WTC11 (cell line): ENCODE data around the gene CNDP2. TPM values are rescaled to one million over a fixed set of nuclear protein-coding genes. Genes with fewer than 3 reads are reported as not detected.
A peak's percentile ranks its signal among the peaks of the same experiment; 100 is the strongest.

Source experiments
- ATAC-seq: fragments of 200-7000 bp; cut with Tn5 transposase; 2 replicates; pipeline ENCODE4 v1.10.0; 2021; ENCODE audit warnings: mild to moderate bottlenecking, moderate library complexity
- Bru-seq: library from RNA; stranded (reverse); fragments of 400-500 nt; gene quantifications from one replicate; lab custom pipeline; 2021; lab: Mats Ljungman, UMichigan
- CTCF ChIA-PET: fragments of 300-600 bp; sonication (Branson Sonifier 250); formaldehyde crosslinking; loops from one replicate; lab custom pipeline; 2021; ENCODE audit warnings: antibody characterized with exemption; lab: Charles Lee
- POLR2A ChIA-PET: fragments of 350-600 bp; sonication (Branson Sonifier 250); formaldehyde crosslinking; loops from one replicate; lab custom pipeline; 2021; ENCODE audit warnings: antibody characterized with exemption; lab: Charles Lee
- DNase-seq: peaks from one replicate; pipeline ENCODE4 v3.0.0; 2021; ENCODE audit warnings: low spot score
- H3K27ac Mint-ChIP-seq: 2 replicates; pipeline ENCODE4 v1.8.0; 2021; ENCODE audit warnings: mixed read lengths
- H3K27me3 Mint-ChIP-seq: 2 replicates; pipeline ENCODE4 v1.8.0; 2021; ENCODE audit warnings: low read depth, mild to moderate bottlenecking, moderate library complexity, mixed read lengths
- H3K36me3 Mint-ChIP-seq: 2 replicates; pipeline ENCODE4 v1.8.0; 2021; ENCODE audit warnings: mixed read lengths
- H3K4me1 Mint-ChIP-seq: 2 replicates; pipeline ENCODE4 v1.8.0; 2022; ENCODE audit warnings: mixed read lengths
- H3K4me3 Mint-ChIP-seq: 2 replicates; pipeline ENCODE4 v1.8.0; 2021; ENCODE audit warnings: mild to moderate bottlenecking, moderate library complexity, mixed read lengths
- H3K9me3 Mint-ChIP-seq: 2 replicates; pipeline ENCODE4 v1.8.0; 2021; ENCODE audit warnings: mixed read lengths
- CBFB ChIP-seq: sonication (generic); formaldehyde crosslinking; IDR thresholded peaks from 2 replicates; pipeline ENCODE4 v1.8.1; 2022; ENCODE audit warnings: mild to moderate bottlenecking, low read depth, missing genetic modification reagents
- FOXK1 ChIP-seq: sonication (generic); formaldehyde crosslinking; IDR thresholded peaks from 2 replicates; pipeline ENCODE4 v1.8.0; 2022; ENCODE audit warnings: mild to moderate bottlenecking, moderate library complexity, missing genetic modification reagents
- HMGA2 ChIP-seq: fragments of 250-450 bp; sonication (Bioruptor Pico); IDR thresholded peaks from 2 replicates; pipeline ENCODE4 v1.4.0; 2021; ENCODE audit warnings: mild to moderate bottlenecking, moderate library complexity
- IRF2 ChIP-seq: sonication (generic); formaldehyde crosslinking; IDR thresholded peaks from 2 replicates; pipeline ENCODE4 v1.8.0; 2022; ENCODE audit warnings: low read depth, missing genetic modification reagents, borderline replicate concordance
- KAT7 ChIP-seq: sonication (generic); formaldehyde crosslinking; IDR thresholded peaks from 2 replicates; pipeline ENCODE4 v1.8.1; 2023; ENCODE audit warnings: missing genetic modification reagents, mild to moderate bottlenecking, borderline replicate concordance
- NR2C2 ChIP-seq: sonication (generic); formaldehyde crosslinking; IDR thresholded peaks from 2 replicates; pipeline ENCODE4 v1.8.0; 2022; ENCODE audit warnings: mild to moderate bottlenecking, missing genetic modification reagents
- RORB ChIP-seq: fragments of 250-450 bp; sonication (Bioruptor Pico); IDR thresholded peaks from 2 replicates; pipeline ENCODE4 v1.9.0; 2021; ENCODE audit warnings: mild to moderate bottlenecking
- SMAD3 ChIP-seq: sonication (generic); formaldehyde crosslinking; IDR thresholded peaks from 2 replicates; pipeline ENCODE4 v1.8.0; 2022; ENCODE audit warnings: missing genetic modification reagents, mild to moderate bottlenecking, borderline replicate concordance
- SOX15 ChIP-seq: fragments of 250-450 bp; sonication (Bioruptor Pico); IDR thresholded peaks from 2 replicates; pipeline ENCODE4 v1.9.0; 2021; ENCODE audit warnings: mild to moderate bottlenecking
- SP1 ChIP-seq: sonication (generic); formaldehyde crosslinking; conservative IDR thresholded peaks from 2 replicates; pipeline ENCODE4 v1.8.1; 2022; ENCODE audit warnings: missing genetic modification reagents
- ZBTB21 ChIP-seq: sonication (generic); formaldehyde crosslinking; IDR thresholded peaks from 2 replicates; pipeline ENCODE4 v1.8.1; 2023; ENCODE audit warnings: mild to moderate bottlenecking, missing genetic modification reagents, borderline replicate concordance
- long read RNA-seq, 3 experiments: library from RNA in 1 of 3; library from capped mRNA in 1 of 3; library from polyadenylated mRNA in 1 of 3; unstranded in 2 of 3; stranded (forward) in 1 of 3; transcript quantifications; one replicate each; pipeline ENCODE4 v2.0.0, GENCODE V29; 2021
- total RNA-seq: library from RNA; stranded (reverse); gene quantifications from 3 replicates; pipeline ENCODE4 v1.2.3, GENCODE V29; 2021
- TF ChIP-seq, protein P1 (sequence below): sonication (generic); formaldehyde crosslinking; IDR thresholded peaks from 2 replicates; pipeline ENCODE4 v1.8.1; 2022; ENCODE audit warnings: low read depth, missing genetic modification reagents, borderline replicate concordance
- TF ChIP-seq, protein P2 (sequence below): sonication (generic); formaldehyde crosslinking; IDR thresholded peaks from 2 replicates; pipeline ENCODE4 v1.8.0; 2022; ENCODE audit warnings: mild to moderate bottlenecking, missing genetic modification reagents
- TF ChIP-seq, protein P3 (sequence below): fragments of 250-450 bp; sonication (Bioruptor Pico); IDR thresholded peaks from 2 replicates; pipeline ENCODE4 v2.1.2; 2022; ENCODE audit warnings: mild to moderate bottlenecking, moderate library complexity
- TF ChIP-seq, protein P4 (sequence below): sonication (generic); formaldehyde crosslinking; IDR thresholded peaks from 2 replicates; pipeline ENCODE4 v1.8.1; 2023; ENCODE audit warnings: mild to moderate bottlenecking, missing genetic modification reagents
- TF ChIP-seq, protein P5 (sequence below): fragments of 250-450 bp; sonication (Bioruptor Pico); IDR thresholded peaks from 2 replicates; pipeline ENCODE4 v1.9.0; 2021; ENCODE audit warnings: moderate library complexity, mild to moderate bottlenecking, inconsistent platforms, borderline replicate concordance
- TF ChIP-seq, protein P6 (sequence below): sonication (generic); formaldehyde crosslinking; IDR thresholded peaks from 2 replicates; pipeline ENCODE4 v1.8.1; 2023; ENCODE audit warnings: mild to moderate bottlenecking, missing genetic modification reagents
- TF ChIP-seq, protein P7 (sequence below): fragments of 200-600 bp; IDR thresholded peaks from 2 replicates; pipeline ENCODE4 v1.8.0; 2022; ENCODE audit warnings: antibody characterized with exemption
- TF ChIP-seq, protein P8 (sequence below): sonication (generic); formaldehyde crosslinking; IDR thresholded peaks from 2 replicates; pipeline ENCODE4 v1.8.1; 2023; ENCODE audit warnings: mild to moderate bottlenecking, missing genetic modification reagents, moderate library complexity

Gene CNDP2
- total RNA-seq = 228 to 248 TPM (median 229 TPM) in 3 replicates
- percentile 91 among the genes with signal in this experiment for Bru-seq, nascent RNA
- long read RNA-seq, experiment 1, full-length matches to known transcripts = 940 of 1,164 reads
- long read RNA-seq, experiment 1, partial matches to known transcripts = 93 of 1,164 reads
- long read RNA-seq, experiment 1, other reads (novel, unspliced or antisense) = 131 of 1,164 reads
- long read RNA-seq, experiment 2, partial matches to known transcripts = 70 of 208 reads
- long read RNA-seq, experiment 2, other reads (novel, unspliced or antisense) = 137 of 208 reads
- long read RNA-seq, experiment 3, full-length matches to known transcripts = 186 of 311 reads
- long read RNA-seq, experiment 3, partial matches to known transcripts = 93 of 311 reads
- long read RNA-seq, experiment 3, other reads (novel, unspliced or antisense) = 32 of 311 reads

DNA sequence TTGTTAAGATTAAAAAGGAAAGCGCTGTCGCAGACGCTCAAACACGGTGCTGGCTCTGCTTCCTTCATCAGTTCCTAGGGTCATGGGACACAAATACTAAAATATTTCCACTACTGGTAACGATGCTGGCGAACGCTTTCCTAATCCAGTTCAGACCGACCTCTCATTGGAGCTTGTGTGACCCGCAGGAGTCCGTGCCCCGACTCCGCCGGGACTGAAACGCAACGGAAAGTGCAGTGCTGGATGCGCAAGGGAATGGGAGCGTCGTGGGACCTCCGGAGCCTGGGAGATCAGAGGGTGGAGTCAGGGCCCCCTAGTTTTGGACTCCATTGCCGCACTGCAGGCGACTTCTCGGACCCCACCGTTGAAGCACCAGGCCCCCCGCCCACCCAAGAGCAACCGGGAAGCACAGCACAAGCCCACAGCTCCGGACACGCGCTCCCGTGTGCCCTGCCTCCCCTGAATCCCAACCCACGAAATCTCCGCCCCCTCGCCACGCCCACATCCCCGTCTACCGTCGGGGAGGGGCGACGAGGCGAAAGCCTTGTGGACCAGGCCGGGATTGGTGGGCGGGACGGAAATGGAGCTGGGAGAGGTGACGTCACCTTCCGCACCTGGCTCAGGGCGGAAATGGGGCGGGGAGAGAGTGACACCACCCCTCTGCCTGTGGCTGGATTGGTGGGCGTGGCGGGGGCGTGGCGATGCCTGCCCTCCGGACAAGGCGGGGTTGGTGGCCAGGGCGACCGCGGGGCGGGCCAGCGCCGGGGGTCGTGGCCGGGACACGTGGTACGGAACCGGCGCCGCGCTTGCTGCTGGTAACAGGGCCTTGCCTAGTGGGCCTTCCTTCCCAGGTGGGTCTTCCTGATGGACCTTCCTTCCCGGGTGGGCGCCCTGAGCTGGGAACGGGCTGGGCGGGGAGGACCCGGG, at the start of gene CNDP2:
Gene CNDP2 (plus strand): TSS at position 783 of the 927 bp plus-strand sequence. CDS start 3,611 bp downstream, outside the sequence.
- Mint-ChIP-seq H3K9me3 (peaks cover 12% of the 10 kb centered on the region), H3K36me3 (peaks cover 14% of the 10 kb centered on the region)
- POLR2A ChIA-PET = interaction anchor here (0.6 to 1.2 kb wide), 5 partner anchors 12 to 298 kb away, joined by 3 to 6 read pairs (median 4); no protein-coding TSS in a partner anchor
- TF ChIP-seq, protein P1, sequence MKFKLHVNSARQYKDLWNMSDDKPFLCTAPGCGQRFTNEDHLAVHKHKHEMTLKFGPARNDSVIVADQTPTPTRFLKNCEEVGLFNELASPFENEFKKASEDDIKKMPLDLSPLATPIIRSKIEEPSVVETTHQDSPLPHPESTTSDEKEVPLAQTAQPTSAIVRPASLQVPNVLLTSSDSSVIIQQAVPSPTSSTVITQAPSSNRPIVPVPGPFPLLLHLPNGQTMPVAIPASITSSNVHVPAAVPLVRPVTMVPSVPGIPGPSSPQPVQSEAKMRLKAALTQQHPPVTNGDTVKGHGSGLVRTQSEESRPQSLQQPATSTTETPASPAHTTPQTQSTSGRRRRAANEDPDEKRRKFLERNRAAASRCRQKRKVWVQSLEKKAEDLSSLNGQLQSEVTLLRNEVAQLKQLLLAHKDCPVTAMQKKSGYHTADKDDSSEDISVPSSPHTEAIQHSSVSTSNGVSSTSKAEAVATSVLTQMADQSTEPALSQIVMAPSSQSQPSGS (CRISPR knock-in tag) = peak; percentile 83; the same call in 1 of the 2 replicates
- no peak for TF ChIP-seq NR2C2
- TF ChIP-seq, protein P2, sequence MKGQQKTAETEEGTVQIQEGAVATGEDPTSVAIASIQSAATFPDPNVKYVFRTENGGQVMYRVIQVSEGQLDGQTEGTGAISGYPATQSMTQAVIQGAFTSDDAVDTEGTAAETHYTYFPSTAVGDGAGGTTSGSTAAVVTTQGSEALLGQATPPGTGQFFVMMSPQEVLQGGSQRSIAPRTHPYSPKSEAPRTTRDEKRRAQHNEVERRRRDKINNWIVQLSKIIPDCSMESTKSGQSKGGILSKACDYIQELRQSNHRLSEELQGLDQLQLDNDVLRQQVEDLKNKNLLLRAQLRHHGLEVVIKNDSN (CRISPR knock-in tag) = peak; percentile 96
- no peak for TF ChIP-seq RORB (CRISPR knock-in tag)
- TF ChIP-seq, protein P3, sequence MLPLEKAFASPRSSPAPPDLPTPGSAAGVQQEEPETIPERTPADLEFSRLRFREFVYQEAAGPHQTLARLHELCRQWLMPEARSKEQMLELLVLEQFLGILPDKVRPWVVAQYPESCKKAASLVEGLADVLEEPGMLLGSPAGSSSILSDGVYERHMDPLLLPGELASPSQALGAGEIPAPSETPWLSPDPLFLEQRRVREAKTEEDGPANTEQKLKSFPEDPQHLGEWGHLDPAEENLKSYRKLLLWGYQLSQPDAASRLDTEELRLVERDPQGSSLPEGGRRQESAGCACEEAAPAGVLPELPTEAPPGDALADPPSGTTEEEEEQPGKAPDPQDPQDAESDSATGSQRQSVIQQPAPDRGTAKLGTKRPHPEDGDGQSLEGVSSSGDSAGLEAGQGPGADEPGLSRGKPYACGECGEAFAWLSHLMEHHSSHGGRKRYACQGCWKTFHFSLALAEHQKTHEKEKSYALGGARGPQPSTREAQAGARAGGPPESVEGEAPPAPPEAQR = no peak
- TF ChIP-seq, protein P4, sequence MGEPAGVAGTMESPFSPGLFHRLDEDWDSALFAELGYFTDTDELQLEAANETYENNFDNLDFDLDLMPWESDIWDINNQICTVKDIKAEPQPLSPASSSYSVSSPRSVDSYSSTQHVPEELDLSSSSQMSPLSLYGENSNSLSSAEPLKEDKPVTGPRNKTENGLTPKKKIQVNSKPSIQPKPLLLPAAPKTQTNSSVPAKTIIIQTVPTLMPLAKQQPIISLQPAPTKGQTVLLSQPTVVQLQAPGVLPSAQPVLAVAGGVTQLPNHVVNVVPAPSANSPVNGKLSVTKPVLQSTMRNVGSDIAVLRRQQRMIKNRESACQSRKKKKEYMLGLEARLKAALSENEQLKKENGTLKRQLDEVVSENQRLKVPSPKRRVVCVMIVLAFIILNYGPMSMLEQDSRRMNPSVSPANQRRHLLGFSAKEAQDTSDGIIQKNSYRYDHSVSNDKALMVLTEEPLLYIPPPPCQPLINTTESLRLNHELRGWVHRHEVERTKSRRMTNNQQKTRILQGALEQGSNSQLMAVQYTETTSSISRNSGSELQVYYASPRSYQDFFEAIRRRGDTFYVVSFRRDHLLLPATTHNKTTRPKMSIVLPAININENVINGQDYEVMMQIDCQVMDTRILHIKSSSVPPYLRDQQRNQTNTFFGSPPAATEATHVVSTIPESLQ = no peak
- no peak for TF ChIP-seq KAT7
- TF ChIP-seq SMAD3 (CRISPR knock-in tag) = no peak; the same call in 1 of the 2 replicates
- TF ChIP-seq SOX15 (CRISPR knock-in tag) = no peak
- TF ChIP-seq ZBTB21 (CRISPR knock-in tag) = peak; percentile 86; the same call in 1 of the 2 replicates
- TF ChIP-seq, protein P5, sequence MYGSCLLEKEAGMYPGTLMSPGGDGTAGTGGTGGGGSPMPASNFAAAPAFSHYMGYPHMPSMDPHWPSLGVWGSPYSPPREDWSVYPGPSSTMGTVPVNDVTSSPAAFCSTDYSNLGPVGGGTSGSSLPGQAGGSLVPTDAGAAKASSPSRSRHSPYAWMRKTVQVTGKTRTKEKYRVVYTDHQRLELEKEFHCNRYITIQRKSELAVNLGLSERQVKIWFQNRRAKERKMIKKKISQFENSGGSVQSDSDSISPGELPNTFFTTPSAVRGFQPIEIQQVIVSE = no peak
- TF ChIP-seq, protein P6, sequence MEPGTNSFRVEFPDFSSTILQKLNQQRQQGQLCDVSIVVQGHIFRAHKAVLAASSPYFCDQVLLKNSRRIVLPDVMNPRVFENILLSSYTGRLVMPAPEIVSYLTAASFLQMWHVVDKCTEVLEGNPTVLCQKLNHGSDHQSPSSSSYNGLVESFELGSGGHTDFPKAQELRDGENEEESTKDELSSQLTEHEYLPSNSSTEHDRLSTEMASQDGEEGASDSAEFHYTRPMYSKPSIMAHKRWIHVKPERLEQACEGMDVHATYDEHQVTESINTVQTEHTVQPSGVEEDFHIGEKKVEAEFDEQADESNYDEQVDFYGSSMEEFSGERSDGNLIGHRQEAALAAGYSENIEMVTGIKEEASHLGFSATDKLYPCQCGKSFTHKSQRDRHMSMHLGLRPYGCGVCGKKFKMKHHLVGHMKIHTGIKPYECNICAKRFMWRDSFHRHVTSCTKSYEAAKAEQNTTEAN = no peak; the same call in 1 of the 2 replicates
- TF ChIP-seq FOXK1 (CRISPR knock-in tag) = peak; percentile 79
- TF ChIP-seq, protein P7, sequence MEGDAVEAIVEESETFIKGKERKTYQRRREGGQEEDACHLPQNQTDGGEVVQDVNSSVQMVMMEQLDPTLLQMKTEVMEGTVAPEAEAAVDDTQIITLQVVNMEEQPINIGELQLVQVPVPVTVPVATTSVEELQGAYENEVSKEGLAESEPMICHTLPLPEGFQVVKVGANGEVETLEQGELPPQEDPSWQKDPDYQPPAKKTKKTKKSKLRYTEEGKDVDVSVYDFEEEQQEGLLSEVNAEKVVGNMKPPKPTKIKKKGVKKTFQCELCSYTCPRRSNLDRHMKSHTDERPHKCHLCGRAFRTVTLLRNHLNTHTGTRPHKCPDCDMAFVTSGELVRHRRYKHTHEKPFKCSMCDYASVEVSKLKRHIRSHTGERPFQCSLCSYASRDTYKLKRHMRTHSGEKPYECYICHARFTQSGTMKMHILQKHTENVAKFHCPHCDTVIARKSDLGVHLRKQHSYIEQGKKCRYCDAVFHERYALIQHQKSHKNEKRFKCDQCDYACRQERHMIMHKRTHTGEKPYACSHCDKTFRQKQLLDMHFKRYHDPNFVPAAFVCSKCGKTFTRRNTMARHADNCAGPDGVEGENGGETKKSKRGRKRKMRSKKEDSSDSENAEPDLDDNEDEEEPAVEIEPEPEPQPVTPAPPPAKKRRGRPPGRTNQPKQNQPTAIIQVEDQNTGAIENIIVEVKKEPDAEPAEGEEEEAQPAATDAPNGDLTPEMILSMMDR = no peak
- peak; percentile 99 for TF ChIP-seq SP1 (CRISPR knock-in tag)
- no peak for TF ChIP-seq IRF2
- TF ChIP-seq, protein P8, sequence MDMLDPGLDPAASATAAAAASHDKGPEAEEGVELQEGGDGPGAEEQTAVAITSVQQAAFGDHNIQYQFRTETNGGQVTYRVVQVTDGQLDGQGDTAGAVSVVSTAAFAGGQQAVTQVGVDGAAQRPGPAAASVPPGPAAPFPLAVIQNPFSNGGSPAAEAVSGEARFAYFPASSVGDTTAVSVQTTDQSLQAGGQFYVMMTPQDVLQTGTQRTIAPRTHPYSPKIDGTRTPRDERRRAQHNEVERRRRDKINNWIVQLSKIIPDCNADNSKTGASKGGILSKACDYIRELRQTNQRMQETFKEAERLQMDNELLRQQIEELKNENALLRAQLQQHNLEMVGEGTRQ (CRISPR knock-in tag) = peak; percentile 95
- no peak for TF ChIP-seq CBFB
- TF ChIP-seq HMGA2 = 0 out of 2 replicates have a peak, but pooled peaks have one; percentile 55

More for the DNA sequence above, at the start of gene CNDP2:
- Mint-ChIP-seq H3K4me3 (peak within 1 kb of the TSS; percentile 96), H3K4me1 (peaks cover 38% of the 10 kb centered on the region), H3K27ac (peak within 1 kb of the TSS; percentile 98), H3K27me3 (no peaks in the 10 kb centered on the region)
- ATAC-seq (peak; percentile 92), DNase-seq (peak; percentile 100)
- CTCF ChIA-PET = interaction anchor here (0.6 to 3.6 kb wide), 7 partner anchors 36 to 414 kb away, joined by 3 to 20 read pairs (median 5); no protein-coding TSS in a partner anchor
